Left colon (tissue), 2 donors: ENCODE data around the gene GTF2IRD1. TPM values are rescaled to one million over a fixed set of nuclear protein-coding genes. Genes with fewer than 3 reads are reported as not detected.
"Not testable (repeated sequence)": the region's sequence is repeated elsewhere in the genome, so short reads cannot be mapped to it uniquely, and the experiment has no call there.

Source experiments
- ATAC-seq: fragments of 200-7000 bp; cut with Tn5 transposase; one replicate; pipeline ENCODE4 v1.9.1; 2020; ENCODE audit warnings: mild to moderate bottlenecking, moderate library complexity
- DNase-seq, 2 donors: peaks; one replicate each; pipeline ENCODE4 v3.0.0-alpha.2; 2020
- intact Hi-C, 2 donors: fragments of 100-400 bp; cut with DNase I in 1 of 2; cut with micrococcal nuclease in 1 of 2; formaldehyde crosslinking; loops; one replicate each; pipeline versions ENCODE4 v1.11.2 to v1.14.0; 2022; cut with DNase I, micrococcal nuclease
- total RNA-seq, 2 donors: library from RNA; stranded (reverse); fragmentation: NEBNext Ultra II Directional; extraction: Animal tissue kit (Norgen Biotek cat#: 25700); gene quantifications; one replicate each; pipeline ENCODE4 v1.2.1, GENCODE V29; 2021
- donor health status: DM: no; HTN: no; CAD: no.
- donor health status: DM: yes; HTN: yes; CAD: no.

The GTF2IRD1 gene
- total RNA-seq, 2 donors from 2014 or later = 14.6 to 14.8 TPM

DNA sequence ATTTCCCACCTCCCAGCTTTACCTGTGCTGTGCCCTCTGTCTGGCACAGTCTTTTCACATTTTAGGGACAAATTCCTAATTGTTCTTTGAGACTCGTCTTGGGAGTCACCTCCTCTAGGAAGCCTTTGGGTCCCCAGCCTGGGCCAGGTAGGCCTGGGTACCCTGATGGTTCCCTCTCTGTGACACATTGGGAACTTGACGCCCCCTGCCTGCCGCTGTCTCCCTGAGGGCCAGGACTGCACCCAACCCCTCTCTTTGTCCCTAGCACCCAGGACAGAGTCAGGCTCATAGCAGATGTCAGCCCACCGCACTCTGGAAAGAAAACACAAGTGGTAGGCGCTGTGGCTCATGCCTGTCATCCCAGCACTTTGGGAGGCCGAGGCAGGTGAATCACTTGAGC lies 71.4 kb downstream of the GTF2IRD1 start:
- DNase-seq (no peak), ATAC-seq (no peak)
- intact Hi-C loops = no loop called here

- DNase-seq (peak; percentile 91 to 93), ATAC-seq (peak; percentile 88)
- intact Hi-C loops = no loop called here
These were observed 72.2 kb downstream of the GTF2IRD1 start for GRCh38 chr7:74525881-74526280.

GRCh38 chr7:74526780-74527179 lies 73.1 kb downstream of the GTF2IRD1 start:
- peak; percentile 43 for ATAC-seq

GRCh38 chr7:74527842-74528241 lies 74.1 kb downstream of the GTF2IRD1 start:
- DNase-seq (peak; percentile 83 to 92), ATAC-seq (peak; percentile 86)
- intact Hi-C loops = no loop called here

More at GRCh38 chr7:74526780-74527179, 73.1 kb downstream of the GTF2IRD1 start:
- DNase-seq = peak in 1 of 2 donors; percentile 50
- intact Hi-C loops = no loop called here

DNA sequence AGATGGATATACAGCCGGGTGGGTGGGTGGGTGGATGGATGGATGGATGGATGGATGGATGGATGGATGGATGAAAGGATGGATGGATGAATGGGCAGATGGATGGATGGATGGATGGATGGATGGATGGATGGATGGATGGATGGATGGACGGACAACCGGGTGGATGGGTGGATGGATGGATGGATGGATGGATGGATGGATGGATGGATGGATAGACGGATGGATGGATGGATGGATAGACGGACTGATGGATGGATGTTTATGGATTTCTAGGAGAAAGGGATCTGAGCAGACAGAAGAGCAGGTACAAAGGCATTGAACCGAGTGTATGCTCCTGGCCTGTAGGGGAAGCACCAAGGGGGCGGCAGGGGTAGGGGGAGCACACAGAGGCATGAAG lies 75.1 kb downstream of the GTF2IRD1 start:
- DNase-seq, ATAC-seq, intact Hi-C loops: not testable (repeated sequence)

GRCh38 chr7:74535951-74536356 lies 82.2 kb downstream of the GTF2IRD1 start:
- DNase-seq = no peak
- ATAC-seq = no peak
- intact Hi-C loops = no loop called here

- DNase-seq, intact Hi-C loops, ATAC-seq: not testable (repeated sequence)
These were observed 88.2 kb downstream of the GTF2IRD1 start for GRCh38 chr7:74541937-74542336.

DNA sequence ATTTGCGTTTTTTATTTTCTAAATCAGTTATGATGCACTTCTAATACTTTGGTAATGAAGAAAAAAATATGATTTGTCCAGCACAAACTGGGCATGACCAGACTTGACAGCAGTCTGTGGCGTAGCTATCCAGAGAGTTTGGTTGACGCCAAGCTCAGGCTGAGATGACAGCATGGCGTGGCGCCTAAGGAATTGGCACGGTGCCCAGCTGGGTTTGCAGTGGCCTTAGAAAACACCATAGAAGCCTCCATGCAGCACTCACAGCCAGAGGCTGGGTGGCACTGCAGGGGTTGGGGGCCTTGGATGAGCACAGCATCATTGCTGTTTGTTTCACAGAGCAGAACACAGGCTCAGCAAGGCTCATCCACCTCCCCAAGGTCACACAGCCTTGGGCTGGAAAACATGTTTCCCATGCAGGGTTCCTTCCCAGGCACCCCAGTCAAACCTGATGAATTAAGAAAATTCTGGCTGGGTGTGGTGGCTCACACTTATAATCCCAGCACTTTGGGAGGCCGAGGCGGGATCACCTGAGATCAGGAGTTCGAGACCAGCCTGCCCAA lies 88.9 kb downstream of the GTF2IRD1 start:
- intact Hi-C loops = no loop called here
- DNase-seq = peak in 1 of 2 donors; percentile 41

DNA sequence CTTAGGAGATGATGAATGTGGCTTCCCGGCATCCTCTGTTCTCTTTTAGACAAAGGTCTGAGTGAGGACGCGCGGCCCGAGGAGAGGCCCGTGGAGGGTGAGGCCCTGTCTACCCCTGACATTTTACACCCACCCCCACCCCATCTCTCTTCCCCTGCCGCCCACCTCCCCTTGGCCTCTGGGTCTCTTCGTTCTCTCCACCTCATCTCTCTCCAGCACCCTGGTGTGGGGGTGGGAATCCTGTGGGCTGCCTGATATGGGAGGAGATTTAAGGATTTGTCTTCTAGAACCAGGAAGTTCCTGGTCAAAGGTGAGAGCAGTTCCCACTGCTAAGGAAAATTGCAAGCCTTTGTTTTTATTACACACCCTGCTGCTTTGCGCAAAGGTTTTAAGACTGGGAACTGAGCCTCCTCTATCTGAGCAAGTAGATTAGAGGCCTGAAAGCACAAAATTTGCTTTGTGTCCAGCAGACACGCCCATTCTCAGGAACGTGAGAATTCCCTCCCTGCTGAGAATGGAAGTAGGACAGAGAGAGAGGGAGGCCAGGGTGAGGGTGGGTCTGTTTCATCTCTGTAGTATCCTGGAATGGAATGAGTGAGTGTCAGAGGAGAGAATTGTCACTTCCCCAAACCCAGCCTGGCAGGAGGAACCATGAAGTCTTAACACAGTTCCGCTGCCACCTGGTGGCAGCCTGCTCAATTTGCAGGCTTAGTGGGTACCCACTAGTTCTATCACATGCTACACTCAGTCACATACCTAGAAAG lies 91.2 kb downstream of the GTF2IRD1 start:
- DNase-seq (peak; percentile 55 to 59), ATAC-seq (peak; percentile 79)
- intact Hi-C loops = loop anchor here in 1 of 2 donors (5.0 kb wide), 1 partner anchor 128 kb away; no protein-coding TSS in a partner anchor

More for the DNA sequence above, 88.9 kb downstream of the GTF2IRD1 start:
- no peak for ATAC-seq

DNA sequence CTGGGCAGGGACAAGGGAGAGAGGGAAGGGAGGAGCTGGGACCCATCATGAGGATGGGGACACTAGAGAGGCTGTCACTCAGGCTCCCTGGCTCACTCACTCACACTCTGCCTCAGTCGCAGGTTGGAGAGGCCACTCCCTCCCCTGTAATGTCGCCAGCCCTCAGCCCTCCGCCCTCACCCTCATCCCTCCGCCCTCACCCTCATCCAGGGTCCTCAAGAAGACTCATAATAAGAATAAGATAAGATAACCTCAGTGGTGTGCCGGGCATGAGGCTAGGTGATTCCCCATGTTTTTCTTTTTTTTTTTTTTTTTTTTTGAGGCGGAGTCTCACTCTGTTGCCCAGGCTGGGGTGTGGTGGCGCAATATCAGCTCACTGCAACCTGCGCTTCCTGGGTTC lies 92.2 kb downstream of the GTF2IRD1 start:
- peak; percentile 42 for ATAC-seq
- intact Hi-C loops = loop anchor here in 1 of 2 donors (5.0 kb wide), 1 partner anchor 129 kb away; no protein-coding TSS in a partner anchor
- DNase-seq = no peak

GRCh38 chr7:74553596-74554012 lies 99.9 kb downstream of the GTF2IRD1 start:
- intact Hi-C loops, DNase-seq: not testable (repeated sequence)
- peak; percentile 52 for ATAC-seq

DNA sequence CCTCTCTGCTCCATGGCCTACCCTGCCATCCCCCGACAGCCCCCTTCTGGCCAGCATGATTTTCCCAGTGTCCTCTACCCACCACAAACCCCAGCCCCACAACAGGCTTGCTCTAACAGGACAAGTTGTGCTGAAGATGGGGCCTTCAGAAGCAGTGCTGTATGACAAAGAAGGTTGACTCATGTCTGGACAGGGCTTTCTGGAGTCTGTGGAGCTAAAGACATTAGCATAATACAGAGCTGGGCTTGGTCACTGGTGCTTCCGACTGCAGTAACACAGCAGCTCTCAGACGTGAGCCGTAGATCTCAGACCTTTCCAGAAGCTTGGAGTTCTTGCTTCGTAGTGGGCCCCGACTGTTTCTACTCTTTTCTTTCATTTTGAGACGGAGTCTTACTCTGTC lies 100.5 kb downstream of the GTF2IRD1 start:
- ATAC-seq (no peak), DNase-seq (no peak)
- intact Hi-C loops = no loop called here

DNA sequence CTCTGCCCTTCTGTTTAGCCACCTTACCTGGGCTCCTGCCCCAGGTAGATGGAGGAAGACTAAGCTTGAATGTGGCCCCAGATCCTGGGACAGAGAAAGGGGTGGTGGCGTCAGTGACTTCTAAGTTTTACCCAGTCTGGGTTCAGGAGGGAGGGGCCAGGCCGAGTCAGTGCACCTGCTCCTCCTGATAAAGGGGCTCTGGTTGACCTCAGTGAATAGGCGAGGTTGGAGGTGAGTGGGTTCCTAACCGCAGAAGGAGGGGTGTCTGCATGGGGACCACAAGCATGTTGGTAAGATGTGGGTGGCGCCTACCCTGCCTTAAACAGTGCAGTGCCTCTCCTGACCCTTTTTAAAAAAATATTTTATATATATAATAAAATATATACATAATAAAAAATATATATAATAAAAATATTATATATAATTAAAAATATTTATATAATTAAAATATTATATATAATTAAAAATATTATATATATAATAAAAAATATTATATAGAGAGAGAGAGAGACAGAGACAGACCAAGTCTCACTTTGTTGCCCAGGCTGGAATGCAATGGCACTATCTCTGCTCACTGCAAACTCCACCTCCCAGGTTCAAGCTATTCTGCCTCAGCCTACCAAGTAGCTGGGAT lies 106.5 kb downstream of the GTF2IRD1 start:
- no peak for DNase-seq
- ATAC-seq = no peak
- intact Hi-C loops = loop anchor here (10.0 kb wide), 1 partner anchor 115 kb away; no protein-coding TSS in a partner anchor

- intact Hi-C loops = loop anchor here (10.0 kb wide), 1 partner anchor 117 kb away; no protein-coding TSS in a partner anchor
- no peak for ATAC-seq
- DNase-seq = no peak
These were observed 108.3 kb downstream of the GTF2IRD1 start for GRCh38 chr7:74561898-74562613.

GRCh38 chr7:74563639-74564038 lies 109.9 kb downstream of the GTF2IRD1 start:
- ATAC-seq, DNase-seq: not testable (repeated sequence)
- intact Hi-C loops = loop anchor here (10.0 kb wide), 1 partner anchor 119 kb away; no protein-coding TSS in a partner anchor

GRCh38 chr7:74567318-74567668 lies 113.6 kb downstream of the GTF2IRD1 start:
- ATAC-seq = no peak
- intact Hi-C loops = loop anchor here (10.0 kb wide), 1 partner anchor 122 kb away; no protein-coding TSS in a partner anchor
- no peak for DNase-seq

DNA sequence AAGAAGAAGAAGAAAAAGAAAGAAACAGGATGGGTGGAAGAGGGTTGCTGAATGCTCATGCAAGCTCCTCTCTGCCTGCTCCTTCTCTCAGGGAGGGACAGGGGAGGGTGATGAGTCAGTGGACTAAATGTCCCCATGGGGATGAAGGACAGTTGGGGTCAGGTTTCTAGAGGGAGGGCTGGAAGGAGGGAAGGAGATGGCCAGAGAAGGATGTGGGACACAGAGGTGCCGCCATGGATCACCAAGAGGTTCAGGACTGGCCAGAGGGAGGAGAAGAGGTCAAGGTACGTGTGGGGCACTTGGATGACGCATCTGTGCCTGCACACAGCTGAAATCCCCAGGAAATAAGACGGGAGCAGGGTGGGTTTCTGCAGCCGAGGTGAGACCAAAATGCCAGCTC lies 115.0 kb downstream of the GTF2IRD1 start:
- intact Hi-C loops = loop anchor here (10.0 kb wide), 1 partner anchor 124 kb away; no protein-coding TSS in a partner anchor
- no peak for DNase-seq
- no peak for ATAC-seq

DNA sequence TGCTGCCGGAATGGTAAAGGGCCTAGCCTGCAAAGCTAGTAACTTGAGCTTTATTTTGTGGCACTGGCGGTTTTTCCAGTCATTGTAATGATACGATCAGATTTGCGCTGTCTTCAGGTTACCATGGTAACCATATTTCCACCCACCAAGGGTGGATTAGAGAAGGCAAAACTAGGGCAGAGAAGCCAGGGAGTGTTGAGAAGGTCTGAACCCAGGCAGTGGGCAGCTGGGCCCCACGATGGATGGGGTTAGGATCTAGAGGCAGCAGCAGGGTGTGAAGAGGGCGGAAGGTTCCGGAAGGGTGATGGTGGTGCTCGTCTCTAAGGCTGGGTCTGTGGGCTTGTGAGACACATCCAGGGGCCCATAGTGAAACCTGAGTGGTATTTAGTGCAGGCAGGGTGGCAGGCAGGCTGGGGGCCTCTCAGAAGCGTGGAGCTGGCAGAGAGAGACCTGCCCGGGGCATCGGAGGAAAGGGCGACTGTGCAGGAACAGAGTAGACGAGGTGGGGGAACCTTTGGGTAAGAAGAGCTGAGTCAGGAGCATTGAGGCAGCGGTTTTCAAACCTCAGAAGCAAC lies 115.9 kb downstream of the GTF2IRD1 start:
- no peak for DNase-seq
- no peak for ATAC-seq
- intact Hi-C loops = loop anchor here (10.0 kb wide), 1 partner anchor 125 kb away; no protein-coding TSS in a partner anchor
